ENCODE results near the gene ABCC11.

Gene ABCC11

GRCh38 chr16:48269011-48269410 lies 21.7 kb upstream of the ABCC11 start:
- no peak overlapping the region for H3K9ac ChIP-seq (ENCODE audit: insufficient read length)
- H3K27ac ChIP-seq, result no peak overlapping the region
- no peak for DNase-seq (ENCODE audit: low read depth, low spot score)
- no peak overlapping the region for H3K4me3 ChIP-seq
- no peaks in the 10 kb centered on the region for H3K9me3 ChIP-seq (ENCODE audit: low read depth, low read length)
- no peaks in the 10 kb centered on the region; the same call in 1 of the 2 replicates for H3K36me3 ChIP-seq (ENCODE audit: insufficient read depth, low read length)
- TF ChIP-seq FOXP2 (optimal IDR thresholded peaks at IDR 0.05; ENCODE audit: control extremely low read depth, extremely low read length, insufficient read depth) (no peak), EZH2 (IDR thresholded peaks at IDR 0.05) (no peak), POLR2AphosphoS5 (IDR thresholded peaks at IDR 0.05; ENCODE audit: borderline replicate concordance, low read depth, low read length) (no peak)

GRCh38 chr16:48262631-48263030 lies 15.3 kb upstream of the ABCC11 start:
- Histone ChIP-seq H3K9ac (ENCODE audit: insufficient read length) (no peak overlapping the region), H3K9me3 (ENCODE audit: low read depth, low read length) (no peaks in the 10 kb centered on the region), H3K36me3 (ENCODE audit: insufficient read depth, low read length) (peaks cover 24% of the 10 kb centered on the region), H3K4me3 (no peak overlapping the region), H3K27ac (no peak overlapping the region)
- no peak for DNase-seq (ENCODE audit: low read depth, low spot score)
- TF ChIP-seq POLR2AphosphoS5 (IDR thresholded peaks at IDR 0.05; ENCODE audit: borderline replicate concordance, low read depth, low read length), result no peak
- no peak for TF ChIP-seq EZH2 (IDR thresholded peaks at IDR 0.05)
- no peak for TF ChIP-seq FOXP2 (optimal IDR thresholded peaks at IDR 0.05; ENCODE audit: control extremely low read depth, extremely low read length, insufficient read depth)

GRCh38 chr16:48261569-48261968 lies 14.2 kb upstream of the ABCC11 start:
- Histone ChIP-seq H3K9me3 (ENCODE audit: low read depth, low read length) (no peaks in the 10 kb centered on the region), H3K9ac (ENCODE audit: insufficient read length) (no peak overlapping the region), H3K4me3 (no peak overlapping the region), H3K36me3 (ENCODE audit: insufficient read depth, low read length) (peaks cover 24% of the 10 kb centered on the region), H3K27ac (no peak overlapping the region)
- TF ChIP-seq FOXP2 (optimal IDR thresholded peaks at IDR 0.05; ENCODE audit: control extremely low read depth, extremely low read length, insufficient read depth), result no peak
- TF ChIP-seq EZH2 (IDR thresholded peaks at IDR 0.05), result no peak
- TF ChIP-seq POLR2AphosphoS5 (IDR thresholded peaks at IDR 0.05; ENCODE audit: borderline replicate concordance, low read depth, low read length), result no peak
- DNase-seq (ENCODE audit: low read depth, low spot score), result no peak

- H3K36me3 ChIP-seq (ENCODE audit: insufficient read depth, low read length), result peaks cover 12% of the 10 kb centered on the region
- no peaks in the 10 kb centered on the region for H3K9me3 ChIP-seq (ENCODE audit: low read depth, low read length)
Measured at GRCh38 chr16:48256579-48257177, 9.3 kb upstream of the ABCC11 start.

GRCh38 chr16:48252013-48252412 lies 4.7 kb upstream of the ABCC11 start:
- no peak for DNase-seq (ENCODE audit: low read depth, low spot score)

More at GRCh38 chr16:48256579-48257177, 9.3 kb upstream of the ABCC11 start:
- TF ChIP-seq POLR2AphosphoS5 (IDR thresholded peaks at IDR 0.05; ENCODE audit: borderline replicate concordance, low read depth, low read length) (no peak), FOXP2 (optimal IDR thresholded peaks at IDR 0.05; ENCODE audit: control extremely low read depth, extremely low read length, insufficient read depth) (no peak), EZH2 (IDR thresholded peaks at IDR 0.05) (no peak)
- DNase-seq (ENCODE audit: low read depth, low spot score), result no peak
- Histone ChIP-seq H3K27ac (no peak overlapping the region), H3K4me3 (no peak overlapping the region), H3K9ac (ENCODE audit: insufficient read length) (no peak overlapping the region)

GRCh38 chr16:48250520-48251278 lies 3.4 kb upstream of the ABCC11 start:
- H3K9me3 ChIP-seq (ENCODE audit: low read depth, low read length), result no peaks in the 10 kb centered on the region
- no peak for TF ChIP-seq FOXP2 (optimal IDR thresholded peaks at IDR 0.05; ENCODE audit: control extremely low read depth, extremely low read length, insufficient read depth)
- no peak for TF ChIP-seq POLR2AphosphoS5 (IDR thresholded peaks at IDR 0.05; ENCODE audit: borderline replicate concordance, low read depth, low read length)
- TF ChIP-seq EZH2 (IDR thresholded peaks at IDR 0.05), result no peak
- no peak overlapping the region for H3K9ac ChIP-seq (ENCODE audit: insufficient read length)
- DNase-seq (ENCODE audit: low read depth, low spot score), result no peak
- no peaks in the 10 kb centered on the region for H3K36me3 ChIP-seq (ENCODE audit: insufficient read depth, low read length)
- no peak overlapping the region for H3K4me3 ChIP-seq
- H3K27ac ChIP-seq, result no peak overlapping the region

More at GRCh38 chr16:48252013-48252412, 4.7 kb upstream of the ABCC11 start:
- Histone ChIP-seq H3K36me3 (ENCODE audit: insufficient read depth, low read length) (no peaks in the 10 kb centered on the region), H3K9ac (ENCODE audit: insufficient read length) (no peak overlapping the region), H3K9me3 (ENCODE audit: low read depth, low read length) (no peaks in the 10 kb centered on the region), H3K27ac (no peak overlapping the region), H3K4me3 (no peak overlapping the region)
- no peak for TF ChIP-seq EZH2 (IDR thresholded peaks at IDR 0.05)
- TF ChIP-seq FOXP2 (optimal IDR thresholded peaks at IDR 0.05; ENCODE audit: control extremely low read depth, extremely low read length, insufficient read depth), result no peak
- no peak for TF ChIP-seq POLR2AphosphoS5 (IDR thresholded peaks at IDR 0.05; ENCODE audit: borderline replicate concordance, low read depth, low read length)

- Histone ChIP-seq H3K9me3 (ENCODE audit: low read depth, low read length) (no peaks in the 10 kb centered on the region), H3K9ac (ENCODE audit: insufficient read length) (no peak overlapping the region), H3K4me3 (no peak overlapping the region), H3K36me3 (ENCODE audit: insufficient read depth, low read length) (no peaks in the 10 kb centered on the region), H3K27ac (no peak overlapping the region)
- no peak for DNase-seq (ENCODE audit: low read depth, low spot score)
- TF ChIP-seq POLR2AphosphoS5 (IDR thresholded peaks at IDR 0.05; ENCODE audit: borderline replicate concordance, low read depth, low read length) (no peak), FOXP2 (optimal IDR thresholded peaks at IDR 0.05; ENCODE audit: control extremely low read depth, extremely low read length, insufficient read depth) (no peak), EZH2 (IDR thresholded peaks at IDR 0.05) (no peak)
Measured at GRCh38 chr16:48246066-48246465, 1.3 kb downstream of the ABCC11 start.

GRCh38 chr16:48244863-48245195 lies 2.5 kb downstream of the ABCC11 start:
- Histone ChIP-seq H3K36me3 (ENCODE audit: insufficient read depth, low read length) (no peaks in the 10 kb centered on the region), H3K4me3 (peak overlapping the region; percentile 80), H3K27ac (no peak overlapping the region), H3K9me3 (ENCODE audit: low read depth, low read length) (no peaks in the 10 kb centered on the region), H3K9ac (ENCODE audit: insufficient read length) (peak overlapping the region; percentile 79)
- DNase-seq (ENCODE audit: low read depth, low spot score), result no peak
- no peak for TF ChIP-seq POLR2AphosphoS5 (IDR thresholded peaks at IDR 0.05; ENCODE audit: borderline replicate concordance, low read depth, low read length)
- no peak for TF ChIP-seq EZH2 (IDR thresholded peaks at IDR 0.05)
- TF ChIP-seq FOXP2 (optimal IDR thresholded peaks at IDR 0.05; ENCODE audit: control extremely low read depth, extremely low read length, insufficient read depth), result no peak
